ENCODE results near the gene IGDCC3. TPM values are rescaled to one million over a fixed set of nuclear protein-coding genes. Genes with fewer than 3 reads are reported as not detected.

IGDCC3 gene
- total and polyA plus RNA-seq, 10 of the 15 experiments (the other 5 are each of a cell fraction or from before 2014, with no cell fraction given): 0.10 to 0.20 (median 0.15) TPM; not detected in 7

DNA sequence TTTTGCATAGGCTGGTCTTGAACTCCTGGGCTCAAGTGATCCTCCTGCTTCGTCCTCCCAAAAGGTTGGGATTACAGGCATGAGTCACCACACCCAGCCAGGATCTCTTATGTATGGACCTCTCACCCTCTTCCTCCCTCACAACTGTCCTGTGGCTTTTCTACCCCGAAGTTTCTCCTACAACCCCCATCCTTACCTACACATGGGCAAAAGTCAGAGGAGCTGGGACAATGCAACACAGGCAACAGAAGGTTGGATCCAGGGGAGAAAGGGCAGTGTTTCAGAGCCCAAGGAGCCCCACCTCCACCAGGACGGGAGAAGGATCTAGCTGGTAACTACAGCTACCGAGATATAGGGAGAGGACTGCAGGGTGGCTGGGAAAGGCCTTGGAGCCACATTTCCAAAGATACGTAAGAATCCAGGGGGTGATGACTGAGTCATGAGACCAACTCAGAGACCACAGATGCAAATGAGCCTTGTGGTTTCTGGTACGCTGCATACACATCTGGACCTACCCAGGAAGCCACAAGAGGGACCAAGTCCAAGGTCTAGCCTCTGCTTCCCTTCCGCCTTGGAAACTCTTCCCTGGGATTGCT lies 31.3 kb upstream of the IGDCC3 start:
- no peaks in the 10 kb centered on the region for H3K36me3 ChIP-seq (ENCODE audit: control insufficient read depth in 2 of 2, insufficient read depth in 2 of 2, low read length in 1 of 2)
- BruUV-seq (replicated peaks): no TSS peak
- H3K27me3 ChIP-seq (replicated peaks in 1 of 2; ENCODE audit: control insufficient read depth in 2 of 2, insufficient read depth in 2 of 2, low read length in 1 of 2): no peaks in the 10 kb centered on the region
- CTCF ChIA-PET: interaction anchor here (1.2 kb wide), 1 partner anchor 9 kb away, joined by 8 read pairs; no protein-coding TSS in a partner anchor
- peak; percentile 63 for ATAC-seq
- in situ Hi-C loops (cut with MboI) (no loop called here), intact Hi-C loops (cut with micrococcal nuclease; ENCODE audit: unreplicated experiment) (no loop called here)
- no peak for DNase-seq (ENCODE audit: low read depth, low spot score)
- 10% methylated on average over 7 of the region's 7 CpGs for WGBS (ENCODE audit: insufficient coverage, insufficient replicate concordance, low lambda C conversion rate, missing lambda C conversion rate)
- RAD21 ChIA-PET (ENCODE audit: unreplicated experiment): interaction anchor here (0.6 to 1.2 kb wide), 2 partner anchors 13 to 110 kb away, joined by 3 to 5 read pairs; no protein-coding TSS in a partner anchor
- no peak overlapping the region for H3K4me3 ChIP-seq
- H3K4me1 ChIP-seq (ENCODE audit: control insufficient read depth, insufficient read depth, low read length): peaks cover 24% of the 10 kb centered on the region
- H2AFZ ChIP-seq (ENCODE audit: control insufficient read depth, low read depth, low read length): peak overlapping the region; percentile 39
- H3K27ac ChIP-seq (ENCODE audit: control insufficient read depth, insufficient read depth): peak overlapping the region; percentile 9; the same call in 1 of the 2 replicates
- FAIRE-seq: peak; percentile 54
- H3K9me3 ChIP-seq (replicated peaks; ENCODE audit: control insufficient read depth, insufficient read depth, low read length): no peaks in the 10 kb centered on the region
- H3K79me2 ChIP-seq (ENCODE audit: control insufficient read depth, insufficient read depth, low read length): no peaks in the 10 kb centered on the region
- SMC1A ChIA-PET (ENCODE audit: uncharacterized antibody, unreplicated experiment): interaction anchor here (1.0 to 5.4 kb wide), 2 partner anchors 7 to 12 kb away, joined by 3 to 38 read pairs; partner anchors contain the start of gene IGDCC4
- H3K4me2 ChIP-seq (ENCODE audit: control insufficient read depth, insufficient read depth): peak overlapping the region; percentile 45
- no peaks in the 10 kb centered on the region for H4K20me1 ChIP-seq (ENCODE audit: control insufficient read depth, insufficient read depth)
- no peak overlapping the region for H3K9ac ChIP-seq (ENCODE audit: control insufficient read depth, insufficient read depth, low read length)
- POLR2A ChIA-PET: interaction anchor here (3.5 kb wide), 1 partner anchor 12 kb away, joined by 14 read pairs; the partner anchor contains the start of gene IGDCC4
- TF ChIP-seq POU2F2 (IDR thresholded peaks at IDR 0.05; ENCODE audit: borderline replicate concordance, low read depth, low read length) (peak; percentile 96; the same call in 2 of the 3 replicates), BMI1 (IDR thresholded peaks at IDR 0.05; ENCODE audit: borderline replicate concordance) (no peak), BHLHE40 (IDR thresholded peaks at IDR 0.05; ENCODE audit: borderline replicate concordance in 1 of 2, low read depth in 2 of 2, low read length in 1 of 2) (peak in 1 of 2 experiments; percentile 53; a peak in 1 of 4 replicates), IKZF2 (IDR thresholded peaks at IDR 0.05) (peak; percentile 94), POLR2AphosphoS2 (IDR thresholded peaks at IDR 0.05; ENCODE audit: low read depth, low read length) (no peak), CBFB (IDR thresholded peaks at IDR 0.05; ENCODE audit: low read depth) (peak; percentile 72; the same call in 1 of the 2 replicates), RELA (IDR thresholded peaks at IDR 0.05; ENCODE audit: borderline replicate concordance, partially characterized antibody) (no peak), YBX1 (IDR thresholded peaks at IDR 0.05) (no peak), POLR2A (IDR thresholded peaks at IDR 0.05; ENCODE audit: low read depth, low read length) (no peak), ESRRA (IDR thresholded peaks at IDR 0.05; ENCODE audit: low read length) (no peak), RAD51 (IDR thresholded peaks at IDR 0.05) (0 out of 2 replicates have a peak, but pooled peaks have one; percentile 21), ZBED1 (IDR thresholded peaks at IDR 0.05; ENCODE audit: borderline replicate concordance) (no peak), ZZZ3 (IDR thresholded peaks at IDR 0.05; ENCODE audit: control insufficient read depth, insufficient read length, low read depth) (no peak), DPF2 (IDR thresholded peaks at IDR 0.05) (0 out of 2 replicates have a peak, but pooled peaks have one; percentile 27), SREBF2 (IDR thresholded peaks at IDR 0.05; ENCODE audit: low read length) (no peak), RAD21 (IDR thresholded peaks at IDR 0.05; ENCODE audit: insufficient read depth, low read depth, low read length) (no peak), EED (IDR thresholded peaks at IDR 0.05; ENCODE audit: low read depth) (peak; percentile 91), MXI1 (IDR thresholded peaks at IDR 0.05; ENCODE audit: low read depth, low read length) (no peak), NFXL1 (IDR thresholded peaks at IDR 0.05; ENCODE audit: borderline replicate concordance) (no peak), MTA2 (IDR thresholded peaks at IDR 0.05; ENCODE audit: low read depth) (peak; percentile 34; the same call in 1 of the 2 replicates), NR2F1 (conservative IDR thresholded peaks at IDR 0.05) (no peak)
- TF ChIP-seq, protein P1, sequence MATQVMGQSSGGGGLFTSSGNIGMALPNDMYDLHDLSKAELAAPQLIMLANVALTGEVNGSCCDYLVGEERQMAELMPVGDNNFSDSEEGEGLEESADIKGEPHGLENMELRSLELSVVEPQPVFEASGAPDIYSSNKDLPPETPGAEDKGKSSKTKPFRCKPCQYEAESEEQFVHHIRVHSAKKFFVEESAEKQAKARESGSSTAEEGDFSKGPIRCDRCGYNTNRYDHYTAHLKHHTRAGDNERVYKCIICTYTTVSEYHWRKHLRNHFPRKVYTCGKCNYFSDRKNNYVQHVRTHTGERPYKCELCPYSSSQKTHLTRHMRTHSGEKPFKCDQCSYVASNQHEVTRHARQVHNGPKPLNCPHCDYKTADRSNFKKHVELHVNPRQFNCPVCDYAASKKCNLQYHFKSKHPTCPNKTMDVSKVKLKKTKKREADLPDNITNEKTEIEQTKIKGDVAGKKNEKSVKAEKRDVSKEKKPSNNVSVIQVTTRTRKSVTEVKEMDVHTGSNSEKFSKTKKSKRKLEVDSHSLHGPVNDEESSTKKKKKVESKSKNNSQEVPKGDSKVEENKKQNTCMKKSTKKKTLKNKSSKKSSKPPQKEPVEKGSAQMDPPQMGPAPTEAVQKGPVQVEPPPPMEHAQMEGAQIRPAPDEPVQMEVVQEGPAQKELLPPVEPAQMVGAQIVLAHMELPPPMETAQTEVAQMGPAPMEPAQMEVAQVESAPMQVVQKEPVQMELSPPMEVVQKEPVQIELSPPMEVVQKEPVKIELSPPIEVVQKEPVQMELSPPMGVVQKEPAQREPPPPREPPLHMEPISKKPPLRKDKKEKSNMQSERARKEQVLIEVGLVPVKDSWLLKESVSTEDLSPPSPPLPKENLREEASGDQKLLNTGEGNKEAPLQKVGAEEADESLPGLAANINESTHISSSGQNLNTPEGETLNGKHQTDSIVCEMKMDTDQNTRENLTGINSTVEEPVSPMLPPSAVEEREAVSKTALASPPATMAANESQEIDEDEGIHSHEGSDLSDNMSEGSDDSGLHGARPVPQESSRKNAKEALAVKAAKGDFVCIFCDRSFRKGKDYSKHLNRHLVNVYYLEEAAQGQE (IDR thresholded peaks at IDR 0.05; ENCODE audit: low read depth, low read length): no peak
- TF ChIP-seq, protein P2, sequence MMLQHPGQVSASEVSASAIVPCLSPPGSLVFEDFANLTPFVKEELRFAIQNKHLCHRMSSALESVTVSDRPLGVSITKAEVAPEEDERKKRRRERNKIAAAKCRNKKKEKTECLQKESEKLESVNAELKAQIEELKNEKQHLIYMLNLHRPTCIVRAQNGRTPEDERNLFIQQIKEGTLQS (IDR thresholded peaks at IDR 0.05; ENCODE audit: borderline replicate concordance, extremely low read depth, low read depth, low read length): no peak
